ENCODE data around the gene THEMIS. TPM values are rescaled to one million over a fixed set of nuclear protein-coding genes. Genes with fewer than 3 reads are reported as not detected.
"Not testable (repeated sequence)": the region's sequence is repeated elsewhere in the genome, so short reads cannot be mapped to it uniquely, and the experiment has no call there.

THEMIS gene
- total RNA-seq, 1 experiment from 2014 or later, result not detected

DNA sequence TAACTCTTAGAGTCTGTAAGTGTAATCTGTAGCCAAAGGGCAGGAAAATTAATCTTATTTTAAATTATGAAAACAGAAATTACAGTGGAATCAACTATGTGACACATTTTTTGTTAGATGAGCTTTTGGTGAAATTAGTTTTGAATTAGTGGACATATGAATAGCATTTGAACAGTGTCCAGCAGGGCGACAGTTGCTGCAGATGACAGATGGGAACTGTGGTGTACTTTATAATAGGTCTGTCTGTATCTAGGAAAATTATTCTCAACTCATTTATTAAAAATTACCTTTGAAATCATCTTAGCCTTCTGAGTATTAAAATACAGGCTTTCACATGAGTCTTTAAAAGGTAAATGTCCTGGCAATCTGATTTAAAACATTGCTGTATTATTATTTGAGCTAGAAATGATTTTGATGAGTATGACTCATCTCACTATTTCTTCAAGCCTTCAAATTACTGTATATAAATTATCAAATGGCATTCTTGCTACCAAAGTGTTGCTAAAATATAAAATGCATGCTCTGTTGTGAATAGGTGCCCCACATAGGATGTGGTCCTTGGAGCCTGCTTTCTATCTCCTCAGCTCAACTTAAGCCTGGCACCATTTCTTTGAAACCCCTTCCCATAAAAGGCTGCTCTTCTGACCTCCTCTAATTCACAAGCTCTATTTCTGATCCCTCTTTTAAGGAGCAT is 173.5 kb downstream of the THEMIS start:
- DNase-seq (ENCODE audit: low read depth), result no peak

- no peak for DNase-seq (ENCODE audit: low read depth)
Observed at GRCh38 chr6:127725821-127726220, 175.0 kb downstream of the THEMIS start.

- no peak for DNase-seq (ENCODE audit: low read depth)
Observed at GRCh38 chr6:127718694-127719093, 182.2 kb downstream of the THEMIS start.

- DNase-seq (ENCODE audit: low read depth), result no peak
Observed at GRCh38 chr6:127717384-127717783, 183.5 kb downstream of the THEMIS start.

DNA sequence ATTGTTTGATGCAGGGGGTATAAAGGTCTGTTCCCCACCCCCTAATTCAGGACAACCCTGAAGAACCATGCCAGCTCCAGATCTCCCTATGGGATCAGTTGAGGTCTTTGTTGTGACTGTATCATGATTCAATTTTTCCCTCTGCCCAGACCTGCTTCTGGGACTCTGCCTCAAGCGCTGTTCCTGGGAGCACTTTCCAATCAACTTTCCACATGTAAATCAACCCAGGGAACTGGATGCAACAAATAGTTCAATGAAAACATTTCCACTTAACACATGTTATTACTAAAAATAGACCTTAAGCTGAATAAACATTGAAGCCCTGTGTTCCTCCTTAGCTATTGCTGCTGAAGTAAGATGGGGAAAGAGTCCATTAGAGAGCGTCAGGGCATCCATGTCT is 184.4 kb downstream of the THEMIS start:
- DNase-seq (ENCODE audit: low read depth), result no peak

DNA sequence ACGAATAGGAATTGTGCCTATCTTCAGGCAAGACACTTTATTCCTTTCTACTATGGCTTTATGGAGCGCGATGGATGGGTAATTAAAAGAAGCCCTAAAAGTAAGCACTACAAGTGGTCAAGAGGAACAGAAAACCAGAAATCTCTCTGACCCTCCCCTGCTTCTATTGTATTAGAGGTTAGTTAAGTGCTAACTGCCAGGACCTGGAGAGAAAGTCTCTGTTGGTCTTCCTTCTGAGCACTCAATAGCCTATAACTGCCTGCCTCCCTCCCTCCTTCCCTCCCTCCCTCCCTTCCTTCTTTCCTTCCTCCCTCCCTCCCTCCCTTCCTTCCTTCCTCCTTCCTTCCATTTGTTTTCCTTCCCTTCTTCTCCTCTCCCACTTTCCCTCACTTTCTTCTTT is 190.2 kb downstream of the THEMIS start:
- no peak for DNase-seq (ENCODE audit: low read depth)

DNA sequence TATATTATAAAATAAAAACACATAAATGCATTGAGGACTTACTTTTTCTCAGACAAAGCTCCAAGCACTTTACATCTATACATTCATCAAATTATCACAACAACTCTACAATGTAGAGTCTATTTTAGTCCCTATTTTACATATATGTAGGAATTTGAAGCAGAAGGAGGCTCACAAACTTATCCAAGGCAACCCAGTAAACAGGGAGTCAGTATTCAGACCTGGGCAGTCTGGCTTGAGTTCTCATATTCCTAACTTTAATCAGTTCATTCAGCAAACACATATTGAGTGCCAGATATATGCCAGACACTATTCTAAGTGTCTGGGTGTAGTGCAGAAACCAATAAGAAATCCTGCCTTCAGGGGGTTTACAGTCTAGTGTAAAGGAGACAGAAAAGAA is 194.6 kb downstream of the THEMIS start:
- no peak for DNase-seq (ENCODE audit: low read depth)

- DNase-seq (ENCODE audit: low read depth), result no peak
Observed at GRCh38 chr6:127695108-127695507, 205.8 kb downstream of the THEMIS start.

GRCh38 chr6:127691146-127691545 is 209.7 kb downstream of the THEMIS start:
- no peak for DNase-seq (ENCODE audit: low read depth)

DNA sequence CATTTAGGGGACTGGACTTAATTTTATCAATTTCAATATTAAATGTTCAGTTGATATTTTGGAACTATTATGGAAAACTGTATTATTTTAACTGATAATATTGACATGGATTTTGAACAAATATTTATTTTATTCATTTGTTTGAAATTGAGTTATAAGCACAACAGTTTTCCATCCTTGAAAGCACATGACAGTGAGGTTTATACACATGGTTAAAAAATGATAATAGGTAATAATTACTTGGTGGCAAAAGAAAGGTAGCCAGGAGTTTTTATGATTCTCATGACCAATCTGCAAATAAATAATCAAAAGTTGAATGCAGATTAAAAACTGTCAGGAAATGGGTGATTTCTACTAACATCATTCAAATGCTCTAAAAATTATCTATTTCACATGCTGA is 210.3 kb downstream of the THEMIS start:
- DNase-seq (ENCODE audit: low read depth), result no peak

DNA sequence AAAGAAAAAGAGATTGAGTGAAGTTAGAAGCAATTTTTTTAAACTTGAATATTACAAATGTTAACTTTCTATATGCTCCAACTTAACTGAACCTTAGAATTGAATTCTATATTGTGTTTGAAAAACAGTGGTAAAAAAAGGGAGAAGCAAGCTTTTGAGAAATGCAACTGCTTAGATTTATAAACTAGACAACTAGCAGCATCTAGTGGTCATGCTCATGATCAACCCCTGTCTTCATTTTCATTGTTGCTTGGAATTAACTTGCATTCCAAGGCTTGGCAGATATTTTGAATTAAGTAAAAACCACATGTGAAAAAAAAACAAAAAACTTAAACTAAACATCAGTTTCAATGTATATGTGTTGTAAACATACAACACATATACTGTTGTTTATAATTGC is 210.8 kb downstream of the THEMIS start:
- peak; percentile 13 for DNase-seq (ENCODE audit: low read depth)

GRCh38 chr6:127687490-127687889 is 213.4 kb downstream of the THEMIS start:
- DNase-seq (ENCODE audit: low read depth), result not testable (repeated sequence)

GRCh38 chr6:127686084-127686483 is 214.8 kb downstream of the THEMIS start:
- no peak for DNase-seq (ENCODE audit: low read depth)

DNA sequence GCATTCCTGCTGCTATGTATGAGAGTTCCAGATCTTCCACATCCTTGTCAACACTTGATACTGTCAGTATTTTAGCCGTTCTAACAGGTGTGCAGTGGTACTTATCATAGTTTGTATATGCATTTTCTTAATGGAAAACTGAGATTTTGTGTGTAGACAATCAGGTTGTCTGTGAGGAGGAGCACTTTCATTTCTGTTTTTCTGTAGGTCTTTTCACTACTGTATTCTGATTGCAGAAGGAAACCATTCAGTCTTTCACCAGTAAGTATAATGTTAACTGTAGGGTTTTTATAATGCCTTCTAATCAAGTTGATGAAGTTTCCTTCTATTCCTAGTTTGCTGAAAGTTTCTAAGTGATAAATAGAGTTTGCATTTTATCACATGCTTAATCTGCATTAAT is 216.4 kb downstream of the THEMIS start:
- no peak for DNase-seq (ENCODE audit: low read depth)

Measured in M059J (cell line).